ENCODE data around the gene RIPOR3.
"Not testable (repeated sequence)": the region's sequence is repeated elsewhere in the genome, so short reads cannot be mapped to it uniquely, and the experiment has no call there.

RIPOR3 gene

GRCh38 chr20:50628853-50629669, 62.3 kb downstream of the RIPOR3 start:
- DNase-seq, result no peak

GRCh38 chr20:50628332-50628731, 63.0 kb downstream of the RIPOR3 start:
- no peak for DNase-seq

- no peak for DNase-seq
These were observed 63.6 kb downstream of the RIPOR3 start for GRCh38 chr20:50627747-50628146.

GRCh38 chr20:50625986-50626677, 65.2 kb downstream of the RIPOR3 start:
- no peak for DNase-seq

- DNase-seq, result no peak
These were observed 66.9 kb downstream of the RIPOR3 start for GRCh38 chr20:50624351-50625016.

GRCh38 chr20:50621068-50621665, 70.2 kb downstream of the RIPOR3 start:
- no peak for DNase-seq

GRCh38 chr20:50620459-50620858, 70.9 kb downstream of the RIPOR3 start:
- DNase-seq, result not testable (repeated sequence)

GRCh38 chr20:50618537-50618936, 72.8 kb downstream of the RIPOR3 start:
- DNase-seq, result no peak

- DNase-seq, result no peak
These were observed 74.3 kb downstream of the RIPOR3 start for GRCh38 chr20:50617022-50617421.

GRCh38 chr20:50615407-50615806, 75.9 kb downstream of the RIPOR3 start:
- no peak for DNase-seq

- no peak for DNase-seq
These were observed 77.7 kb downstream of the RIPOR3 start for GRCh38 chr20:50613438-50614169.

- no peak for DNase-seq
These were observed 80.1 kb downstream of the RIPOR3 start for GRCh38 chr20:50611128-50611810.

- DNase-seq, result no peak
These were observed 81.1 kb downstream of the RIPOR3 start for GRCh38 chr20:50610212-50610718.

- no peak for DNase-seq
These were observed 81.8 kb downstream of the RIPOR3 start for GRCh38 chr20:50609438-50609989.

- no peak for DNase-seq
These were observed 82.6 kb downstream of the RIPOR3 start for GRCh38 chr20:50608750-50609104.

GRCh38 chr20:50607850-50608749, 83.2 kb downstream of the RIPOR3 start:
- no peak for DNase-seq

- DNase-seq, result no peak
These were observed 83.9 kb downstream of the RIPOR3 start for GRCh38 chr20:50607436-50607835.

- no peak for DNase-seq
These were observed 86.2 kb downstream of the RIPOR3 start for GRCh38 chr20:50605136-50605535.

GRCh38 chr20:50604451-50604850, 86.9 kb downstream of the RIPOR3 start:
- no peak for DNase-seq

GRCh38 chr20:50602432-50603088, 88.8 kb downstream of the RIPOR3 start:
- no peak for DNase-seq

Data from activated CD8-positive, alpha-beta memory T cell treated with anti-CD3 and anti-CD28 coated beads, Interleukin-2, amount 50 U/mL, for 4 hours (primary cell).